Endothelial cell of umbilical vein (primary cell): ENCODE results near the gene PTK6. TPM values are rescaled to one million over a fixed set of nuclear protein-coding genes. Genes with fewer than 3 reads are reported as not detected.

Experiments used
- BruUV-seq: library from RNA; stranded (reverse); fragments of 400-500 nt; replicated peaks from 2 replicates; lab custom pipeline; 2021; lab: Mats Ljungman, UMichigan
- CTCF ChIA-PET: fragments of 300-600, 350-600 bp; sonication (Branson Sonifier 250); formaldehyde crosslinking; loops from one replicate; lab custom pipeline; 2021; ENCODE audit warnings: antibody characterized with exemption, inconsistent platforms; lab: Charles Lee
- POLR2A ChIA-PET: fragments of 300-600, 350-600 bp; sonication (Branson Sonifier 250); formaldehyde crosslinking; loops from one replicate; lab custom pipeline; 2021; ENCODE audit warnings: antibody characterized with exemption, inconsistent platforms; lab: Charles Lee
- DNase-seq: peaks from one replicate; pipeline ENCODE4 v3.0.0-alpha.2; 2011; ENCODE audit warnings: low read depth, low spot score
- FAIRE-seq: peaks from 2 replicates; lab custom pipeline; 2011; peaks lifted over from hg19 to GRCh38; lab: Jason Lieb, UNC
- H2AFZ ChIP-seq: 2 replicates; pipeline ENCODE4 v1.6.0; 2012; ENCODE audit warnings: low read depth, low read length, control low read depth, inconsistent platforms
- H3K27ac ChIP-seq: 2 replicates; pipeline ENCODE4 v1.5.1; 2011; ENCODE audit warnings: low read depth, mild to moderate bottlenecking, control low read depth, low read length, moderate library complexity; ENCODE audit not compliant: insufficient read depth
- H3K27me3 ChIP-seq, 2 experiments: 2 replicates each; pipeline versions ENCODE4 v1.6.0 to v1.6.1; 2011; ENCODE audit warnings: low read length in 2 of 2, mixed read lengths in 1 of 2; ENCODE audit not compliant: control insufficient read depth in 2 of 2, insufficient read depth in 2 of 2
- H3K36me3 ChIP-seq, 2 experiments: 2 replicates in 1 of 2; 3 replicates in 1 of 2; pipeline ENCODE4 v1.5.1; 2011; ENCODE audit warnings: low read length in 2 of 2, mild to moderate bottlenecking in 1 of 2, moderate library complexity in 1 of 2; ENCODE audit not compliant: control insufficient read depth in 2 of 2, insufficient read depth in 2 of 2; ENCODE audit errors: extremely low read depth in 1 of 2
- H3K4me1 ChIP-seq: 3 replicates; pipeline ENCODE4 v1.5.1; 2011; ENCODE audit warnings: mild to moderate bottlenecking, low read length; ENCODE audit not compliant: control insufficient read depth, insufficient read depth; ENCODE audit errors: extremely low read depth
- H3K4me2 ChIP-seq: 2 replicates; pipeline ENCODE4 v1.6.1; 2011; ENCODE audit warnings: low read length, control low read depth, mixed read lengths; ENCODE audit not compliant: insufficient read depth
- H3K4me3 ChIP-seq, 3 experiments: fragments of 200-600 bp in 1 of 3; sonication (generic), shearing (Covaris generic) in 1 of 3; replicated peaks in 1 of 3; 2 replicates each; pipeline ENCODE4 v1.5.1; 2011 to 2016; ENCODE audit warnings: control low read depth in 3 of 3, low read length in 3 of 3, mild to moderate bottlenecking in 2 of 3, inconsistent platforms in 1 of 3, low read depth in 1 of 3, moderate library complexity in 1 of 3; ENCODE audit not compliant: insufficient read depth in 1 of 3
- H3K79me2 ChIP-seq: 2 replicates; pipeline ENCODE4 v1.6.0; 2012; ENCODE audit warnings: low read length, inconsistent platforms; ENCODE audit not compliant: control insufficient read depth, insufficient read depth
- H3K9ac ChIP-seq: replicated peaks from 2 replicates; pipeline ENCODE3; 2011; ENCODE audit warnings: low read length, control low read depth; ENCODE audit not compliant: insufficient read depth; ENCODE audit errors: extremely low read depth
- H3K9me1 ChIP-seq: replicated peaks from 3 replicates; pipeline ENCODE4 v1.6.0; 2011; ENCODE audit warnings: mild to moderate bottlenecking, low read length; ENCODE audit not compliant: control insufficient read depth, insufficient read depth; ENCODE audit errors: extremely low read depth
- H3K9me3 ChIP-seq: replicated peaks from 2 replicates; pipeline ENCODE4 v1.5.1; 2012; ENCODE audit warnings: low read length, inconsistent platforms; ENCODE audit not compliant: control insufficient read depth, insufficient read depth
- H4K20me1 ChIP-seq: replicated peaks from 2 replicates; pipeline ENCODE3; 2011; ENCODE audit warnings: mild to moderate bottlenecking, low read length; ENCODE audit not compliant: control insufficient read depth, insufficient read depth; ENCODE audit errors: extremely low read depth
- CTCF ChIP-seq, 2 donors: IDR thresholded peaks; 1 replicate in 1 of 2; 2 replicates in 1 of 2; pipeline ENCODE4 v1.5.1; 2011; ENCODE audit warnings: low read length in 2 of 2, mild to moderate bottlenecking in 2 of 2, moderate library complexity in 2 of 2, control low read depth in 1 of 2, inconsistent platforms in 1 of 2, low read depth in 1 of 2; ENCODE audit not compliant: insufficient read depth in 1 of 2; ENCODE audit errors: extremely low read depth in 1 of 2
- EZH2 ChIP-seq: IDR thresholded peaks from 2 replicates; pipeline ENCODE4 v1.6.1; 2012; ENCODE audit warnings: borderline replicate concordance, low read depth, mild to moderate bottlenecking, moderate library complexity, low read length, inconsistent platforms; ENCODE audit not compliant: severe bottlenecking
- FOS ChIP-seq: IDR thresholded peaks from 2 replicates; pipeline ENCODE4 v1.6.1; 2011; ENCODE audit warnings: mild to moderate bottlenecking, low read length, moderate library complexity, borderline replicate concordance; ENCODE audit not compliant: insufficient read depth
- GATA2 ChIP-seq: IDR thresholded peaks from 2 replicates; pipeline ENCODE4 v1.7.0; 2011; ENCODE audit warnings: low read depth, mild to moderate bottlenecking, moderate library complexity, mixed read lengths, low read length; ENCODE audit not compliant: insufficient read length, insufficient read depth
- JUN ChIP-seq: IDR thresholded peaks from 2 replicates; pipeline ENCODE4 v1.6.1; 2011; ENCODE audit warnings: borderline replicate concordance, low read depth; ENCODE audit not compliant: insufficient read length, insufficient read depth
- MAX ChIP-seq: IDR thresholded peaks from 2 replicates; pipeline ENCODE4 v1.6.1; 2011; ENCODE audit not compliant: insufficient read depth, insufficient read length
- MYC ChIP-seq: IDR thresholded peaks from one replicate; pipeline ENCODE4 v1.6.1; 2011; ENCODE audit warnings: mild to moderate bottlenecking, low read depth, low read length
- POLR2A ChIP-seq: IDR thresholded peaks from 2 replicates; pipeline ENCODE4 v1.6.1; 2012; ENCODE audit warnings: low read depth, mild to moderate bottlenecking, control low read depth, low read length
- POLR2AphosphoS5 ChIP-seq: IDR thresholded peaks from 2 replicates; pipeline ENCODE4 v1.6.1; 2012; ENCODE audit warnings: low read depth, mild to moderate bottlenecking, control low read depth, low read length, moderate library complexity; ENCODE audit not compliant: insufficient read depth
- dilution Hi-C: fragments of 300-500 bp; cut with MboI; formaldehyde crosslinking; loops from one replicate; pipeline ENCODE4 v1.15.0; 2019; ENCODE audit warnings: low sequenced_read_pairs; ENCODE audit not compliant: extremely low pct_ligation_motif_present
- intact Hi-C: fragments of 100-400 bp; cut with micrococcal nuclease; formaldehyde crosslinking; loops from one replicate; pipeline ENCODE4 v1.10.0; 2022
- polyA plus RNA-seq, 4 experiments: library from polyadenylated mRNA; depleted of rRNA in 3 of 4; stranded (reverse) in 3 of 4; unstranded in 1 of 4; fragments of >200 nt; gene quantifications; 2 replicates each; pipeline versions ENCODE4 v1.2.1 to v1.2.3, GENCODE V29; 2011 to 2012; ENCODE audit warnings: missing spikeins in 1 of 4
- total RNA-seq: library from RNA; stranded (reverse); gene quantifications from 2 replicates; pipeline ENCODE4 v1.2.3, GENCODE V29; 2021

Gene PTK6
- total and polyA plus RNA-seq, 2 donors (not counting 3 experiments of a cell fraction or from before 2014, with no cell fraction given), result 0.18 TPM; not detected in 1

DNA sequence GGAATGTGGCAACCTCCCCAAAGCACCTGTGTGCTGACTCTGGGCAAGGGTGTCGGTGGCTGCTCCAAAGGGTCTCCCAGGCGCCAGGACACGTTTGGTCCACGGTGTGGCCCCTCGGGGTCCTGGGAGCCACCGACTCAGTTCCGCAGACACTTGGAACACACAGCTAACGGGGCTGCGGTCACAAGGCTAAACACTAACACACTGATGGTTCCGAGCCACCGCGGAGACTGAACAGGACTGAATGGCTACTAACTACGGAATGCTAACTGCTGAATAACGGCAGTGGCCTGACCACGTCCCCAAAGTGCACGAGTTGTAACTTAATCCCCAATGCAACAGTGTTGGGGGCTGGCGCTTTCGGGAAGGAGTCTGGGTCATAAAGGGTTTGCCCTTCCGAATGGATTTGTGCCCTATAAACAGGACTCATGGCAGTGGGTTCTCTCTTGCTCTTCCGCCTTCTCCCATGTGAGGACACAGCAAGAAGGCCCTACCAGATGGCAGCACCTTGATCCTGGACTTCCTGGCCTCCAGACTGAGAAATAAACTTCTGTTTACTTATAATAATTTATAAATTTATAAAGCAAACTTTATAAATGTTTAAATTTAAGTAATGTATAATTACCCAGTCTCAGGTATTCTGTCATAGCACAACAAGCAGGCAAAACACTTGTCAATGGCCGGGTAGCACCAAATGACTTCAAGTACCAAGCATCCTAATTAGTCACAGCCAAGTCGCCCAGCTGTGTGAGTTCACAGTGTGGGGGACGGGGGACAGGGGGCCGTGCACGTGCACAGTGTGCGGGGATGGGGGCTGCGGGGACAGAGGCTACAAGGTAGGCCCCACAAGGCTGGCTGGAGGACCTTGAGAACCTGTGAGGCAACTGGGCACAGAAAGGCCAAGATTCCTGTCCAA is 36.0 kb downstream of the PTK6 start:
- Histone ChIP-seq H3K79me2 (no peaks in the 10 kb centered on the region), H3K9me3 (no peaks in the 10 kb centered on the region), H3K27me3 (no peaks in the 10 kb centered on the region), H4K20me1 (no peaks in the 10 kb centered on the region), H3K9me1 (no peaks in the 10 kb centered on the region), H3K9ac (no peak overlapping the region), H3K36me3 (no peaks in the 10 kb centered on the region), H3K4me1 (no peaks in the 10 kb centered on the region), H3K27ac (no peak overlapping the region), H2AFZ (no peak overlapping the region), H3K4me3 (no peak overlapping the region), H3K4me2 (no peak overlapping the region)
- dilution Hi-C loops (no loop called here), intact Hi-C loops (no loop called here)
- POLR2A ChIA-PET, result no interaction called here
- no peak for FAIRE-seq
- no peak for DNase-seq
- CTCF ChIA-PET, result no interaction called here
- BruUV-seq, result no TSS peak
- TF ChIP-seq EZH2 (no peak), FOS (no peak), JUN (no peak), CTCF (IDR thresholded peaks at IDR 0.05; ENCODE audit: extremely low read depth in 1 of 2, insufficient read depth in 1 of 2, low read depth in 1 of 2, low read length in 2 of 2) (no peak), POLR2A (no peak), POLR2AphosphoS5 (no peak), GATA2 (no peak), MAX (no peak), MYC (no peak)
